GM21528 (cell line): ENCODE data around the gene BTLA.
"Not testable (repeated sequence)": the region's sequence is repeated elsewhere in the genome, so short reads cannot be mapped to it uniquely, and the experiment has no call there.

Source experiments
- ATAC-seq: cut with Tn5 transposase; IDR thresholded peaks from one replicate; pipeline ENCODE4 v1.9.1; 2021; ENCODE audit warnings: mild to moderate bottlenecking, moderate library complexity; ENCODE audit not compliant: unreplicated experiment, low FRiP score

The BTLA gene, protein sequence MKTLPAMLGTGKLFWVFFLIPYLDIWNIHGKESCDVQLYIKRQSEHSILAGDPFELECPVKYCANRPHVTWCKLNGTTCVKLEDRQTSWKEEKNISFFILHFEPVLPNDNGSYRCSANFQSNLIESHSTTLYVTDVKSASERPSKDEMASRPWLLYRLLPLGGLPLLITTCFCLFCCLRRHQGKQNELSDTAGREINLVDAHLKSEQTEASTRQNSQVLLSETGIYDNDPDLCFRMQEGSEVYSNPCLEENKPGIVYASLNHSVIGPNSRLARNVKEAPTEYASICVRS

DNA sequence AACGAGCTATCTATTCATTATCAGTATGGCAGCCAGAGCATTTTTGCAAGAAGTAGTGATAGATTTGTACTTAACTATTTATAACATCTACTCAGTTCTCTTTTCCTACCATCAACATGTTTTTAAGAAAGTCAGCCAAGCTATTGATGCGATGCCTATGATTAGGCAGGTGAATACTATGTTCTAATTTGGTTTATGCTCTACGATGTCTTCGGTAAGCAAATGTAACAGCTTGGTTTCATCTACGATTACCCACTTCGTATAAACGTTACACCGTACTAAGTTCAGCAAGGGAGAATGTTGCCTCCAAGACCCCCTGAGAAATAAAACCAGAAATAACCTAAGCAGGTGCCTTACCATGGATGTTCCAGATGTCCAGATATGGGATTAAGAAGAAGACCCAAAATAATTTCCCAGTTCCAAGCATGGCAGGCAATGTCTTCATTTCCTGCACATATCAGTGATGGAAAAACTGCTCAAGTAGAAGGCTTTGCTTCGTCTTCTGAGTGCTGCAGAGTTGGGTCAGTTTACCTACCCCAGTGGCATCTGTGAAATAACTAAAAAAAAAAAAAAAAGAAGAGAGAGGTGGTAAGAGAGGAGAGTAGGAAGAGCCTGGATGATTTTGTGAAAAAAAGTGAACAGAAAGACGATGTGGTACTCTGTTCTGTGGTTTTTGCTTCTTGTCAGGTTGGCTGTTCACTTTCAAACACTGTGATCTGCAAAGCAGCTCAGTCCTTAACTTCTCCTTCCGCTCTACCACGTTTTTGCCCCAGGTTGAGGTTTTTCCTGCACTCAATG lies at the start of gene BTLA:
Gene BTLA, minus strand, starts transcription at position 559 of the 798 bp plus-strand sequence. Its CDS starts 114 bp downstream, at position 445.
- ATAC-seq, result peak; percentile 69

DNA sequence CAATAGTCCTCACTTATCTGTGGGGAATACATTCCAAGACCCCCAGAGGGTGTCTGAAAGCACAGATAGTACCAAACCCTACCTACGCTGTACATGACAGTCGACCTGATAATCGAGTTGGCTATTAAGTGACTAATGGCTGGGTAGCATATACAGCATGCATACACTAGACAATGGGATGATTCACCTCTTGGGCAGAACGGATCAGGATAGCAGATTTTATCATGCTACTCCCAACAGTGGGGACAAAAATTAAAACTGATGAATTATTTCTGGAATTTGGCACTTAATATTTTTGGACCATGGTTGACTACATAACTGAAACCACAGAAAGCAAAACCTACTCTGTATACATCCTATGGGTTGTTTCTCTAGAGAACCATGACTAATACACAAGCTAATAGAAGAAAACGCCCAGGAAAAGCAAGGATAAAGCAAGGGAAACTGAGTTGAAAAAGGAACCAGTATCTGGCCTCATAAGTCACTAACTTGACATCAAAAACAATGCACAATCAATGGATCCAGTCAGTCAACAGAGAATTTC lies 47.0 kb upstream of the BTLA start:
- no peak for ATAC-seq

DNA sequence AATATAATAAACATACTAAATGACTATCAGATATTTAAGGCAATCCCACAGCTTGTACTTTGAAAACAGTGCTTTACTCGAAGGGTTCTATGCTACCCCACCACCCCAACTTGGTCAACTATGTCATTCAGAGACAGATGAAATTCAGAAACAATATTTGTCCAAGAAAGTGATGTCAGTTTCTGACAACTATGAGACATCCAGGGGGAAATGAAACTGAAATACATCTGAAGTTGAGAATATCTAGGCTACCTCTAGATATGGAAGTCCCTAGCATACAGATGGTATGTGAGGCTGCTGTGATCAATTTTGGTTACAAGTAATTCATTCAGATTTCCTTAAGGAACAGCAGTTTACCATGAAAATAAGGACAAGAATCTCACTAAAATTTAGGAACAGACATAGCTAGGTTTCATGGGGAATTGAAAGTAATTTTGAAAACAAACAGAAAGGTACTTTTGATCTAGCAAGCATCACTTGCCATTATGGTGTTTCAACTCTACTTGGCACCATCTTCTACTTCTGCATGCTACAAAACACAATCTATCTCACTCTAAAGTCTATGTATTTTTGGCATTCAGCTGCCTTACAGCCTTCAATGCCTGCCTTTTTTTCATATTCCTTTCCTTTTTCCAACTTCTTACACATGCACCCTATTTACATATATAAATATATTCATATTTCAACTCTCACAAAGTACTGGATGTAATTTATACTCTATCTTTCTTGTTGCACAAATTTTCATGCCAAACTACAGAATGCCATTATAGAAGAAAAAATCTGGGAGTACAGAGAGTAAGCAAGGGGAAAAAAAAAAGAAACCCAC lies 40.8 kb upstream of the BTLA start:
- peak; percentile 90 for ATAC-seq

DNA sequence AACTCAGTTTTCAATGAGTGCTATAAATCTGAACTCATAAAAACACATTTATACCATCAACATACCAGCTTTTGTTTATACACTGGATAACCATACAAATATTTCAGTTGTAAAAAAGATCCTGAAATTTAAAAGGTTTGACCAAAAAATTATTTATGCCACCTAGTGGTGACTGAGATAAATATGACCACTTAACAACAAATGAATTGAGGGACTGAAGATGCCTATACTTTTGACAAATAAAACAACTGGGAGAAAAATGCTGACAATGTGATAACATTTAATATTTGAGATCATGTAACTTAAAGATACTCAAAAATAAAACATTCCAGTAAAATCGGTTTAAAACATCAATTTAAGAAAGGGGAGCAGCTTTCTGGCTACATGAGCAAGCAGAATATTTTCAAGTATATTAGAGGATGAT lies 32.1 kb upstream of the BTLA start:
- ATAC-seq, result no peak

DNA sequence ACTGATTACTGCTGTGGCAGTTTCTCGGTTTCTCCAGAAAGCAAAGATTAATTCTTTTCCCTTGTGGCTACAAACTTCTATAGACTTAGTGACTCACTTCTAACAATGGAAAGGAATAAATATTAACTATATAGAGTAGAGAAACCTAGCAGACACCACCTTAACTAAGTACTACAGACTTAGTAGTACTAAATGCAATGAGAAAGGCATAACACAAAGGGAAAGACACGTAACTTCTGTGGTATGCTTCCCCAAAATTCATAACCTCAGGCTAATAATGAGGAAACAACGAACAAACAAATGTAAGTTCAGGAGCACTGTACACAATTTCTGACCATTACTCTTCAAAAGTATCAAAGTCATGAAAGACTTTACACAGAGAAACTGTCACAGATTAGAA lies 31.3 kb upstream of the BTLA start:
- ATAC-seq, result no peak

DNA sequence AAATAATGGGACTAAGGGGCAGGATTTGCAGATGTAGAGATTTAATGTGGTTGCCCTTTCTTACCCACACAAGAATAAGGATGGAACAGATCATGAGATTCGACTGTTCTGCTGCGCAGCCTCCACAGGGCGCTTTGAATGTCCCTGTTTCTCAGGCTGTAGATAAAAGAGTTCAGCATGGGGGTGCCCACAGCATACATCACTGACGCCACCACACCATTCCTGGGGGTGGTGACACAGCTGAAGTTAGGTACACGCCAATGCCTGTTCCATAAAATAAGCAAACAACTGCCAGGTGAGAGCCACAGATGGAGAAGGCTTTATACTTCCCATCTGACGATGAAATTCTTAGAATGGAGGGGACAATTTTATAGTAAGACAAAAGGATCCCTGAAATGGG lies 24.9 kb upstream of the BTLA start:
- ATAC-seq, result not testable (repeated sequence)

DNA sequence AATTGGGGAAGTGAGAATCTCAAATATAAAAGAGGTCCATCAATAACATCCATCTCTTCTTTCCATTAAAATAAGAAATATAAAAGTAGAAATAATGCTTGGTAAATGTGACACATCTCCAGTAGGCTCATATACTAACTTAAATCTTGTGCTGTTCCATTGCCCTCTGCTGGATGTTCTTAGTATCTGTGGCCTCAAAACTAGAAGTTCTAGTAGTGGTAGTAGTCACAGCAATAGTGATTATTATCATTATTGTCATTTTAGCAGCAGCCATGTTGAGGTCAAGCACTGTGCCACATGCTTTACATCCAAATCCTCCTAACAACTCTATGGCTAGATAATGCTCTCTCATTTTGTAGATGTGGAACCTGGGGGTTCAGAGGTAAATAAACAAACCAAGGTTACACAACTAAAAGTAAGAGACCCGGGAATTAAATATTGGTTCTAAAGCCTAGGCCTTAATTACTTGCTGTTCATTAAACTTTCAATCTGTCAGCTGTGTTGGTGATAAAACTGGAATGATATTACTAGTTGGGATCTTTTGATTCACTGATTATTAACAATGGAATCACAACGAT lies 20.2 kb upstream of the BTLA start:
- no peak for ATAC-seq

DNA sequence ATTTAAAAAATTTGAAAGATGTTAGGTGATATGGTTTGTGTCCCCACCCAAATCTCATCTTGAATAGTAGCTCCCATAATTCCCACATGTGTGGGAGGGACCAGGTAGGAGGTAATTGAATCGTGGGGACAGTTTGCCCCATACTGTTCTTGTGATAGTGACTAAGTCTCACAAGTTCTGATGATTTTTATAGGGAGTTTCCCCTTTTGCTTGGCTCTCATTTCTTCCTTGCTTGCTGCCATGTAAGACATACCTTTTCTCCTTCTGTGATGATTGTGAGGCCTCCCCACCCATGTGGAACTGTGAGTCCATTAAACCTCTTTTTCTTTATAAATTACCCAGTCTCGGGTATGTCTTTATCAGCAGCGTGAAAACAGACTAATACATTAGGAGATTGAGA lies 19.7 kb upstream of the BTLA start:
- ATAC-seq, result not testable (repeated sequence)

DNA sequence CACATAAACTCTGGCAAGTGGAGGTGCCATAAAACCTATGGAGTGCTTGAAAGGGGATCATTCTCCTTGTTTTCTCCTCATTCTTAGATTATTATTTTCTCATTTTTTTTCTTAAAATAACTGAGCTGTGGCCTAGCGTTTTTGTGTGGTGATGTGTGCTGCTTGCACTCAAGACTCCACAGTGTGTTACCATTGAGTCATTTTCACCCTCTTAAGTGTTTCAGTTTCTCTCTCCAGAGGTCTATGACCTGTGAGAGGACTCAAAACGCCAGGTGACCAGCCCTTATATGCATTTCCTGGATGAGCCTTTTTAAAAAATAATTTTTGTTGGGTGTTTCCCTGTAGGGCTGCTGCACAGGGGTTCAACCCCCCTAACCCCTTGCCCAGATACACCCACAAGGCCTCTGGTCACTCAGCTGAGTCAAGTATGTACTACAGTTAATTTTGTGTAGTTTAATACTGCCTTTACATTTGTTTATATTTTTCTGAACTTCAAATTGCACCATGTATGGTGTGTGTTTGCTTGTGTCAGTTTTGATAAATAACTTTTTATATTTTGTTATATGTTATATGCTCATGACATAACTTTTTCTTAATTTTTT lies 15.4 kb upstream of the BTLA start:
- ATAC-seq, result peak; percentile 100

DNA sequence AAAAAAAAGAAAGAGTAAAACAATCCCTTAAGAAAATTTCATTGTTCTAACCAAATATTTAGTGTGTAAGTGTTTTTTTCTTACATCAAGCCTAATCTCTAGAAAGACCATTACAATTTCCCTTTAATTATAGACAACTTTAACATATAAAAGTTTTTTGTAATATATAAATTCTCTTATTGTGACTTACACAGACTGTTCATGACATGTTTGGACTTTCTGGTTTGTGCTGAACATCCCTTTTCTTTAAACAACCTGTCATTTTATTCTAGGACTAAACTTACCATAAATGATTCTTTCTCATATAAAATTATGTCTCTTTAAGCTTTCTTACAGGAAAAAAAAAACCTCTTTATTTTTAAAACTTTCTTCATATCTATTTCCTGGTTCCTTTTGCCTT lies 13.0 kb upstream of the BTLA start:
- no peak for ATAC-seq

DNA sequence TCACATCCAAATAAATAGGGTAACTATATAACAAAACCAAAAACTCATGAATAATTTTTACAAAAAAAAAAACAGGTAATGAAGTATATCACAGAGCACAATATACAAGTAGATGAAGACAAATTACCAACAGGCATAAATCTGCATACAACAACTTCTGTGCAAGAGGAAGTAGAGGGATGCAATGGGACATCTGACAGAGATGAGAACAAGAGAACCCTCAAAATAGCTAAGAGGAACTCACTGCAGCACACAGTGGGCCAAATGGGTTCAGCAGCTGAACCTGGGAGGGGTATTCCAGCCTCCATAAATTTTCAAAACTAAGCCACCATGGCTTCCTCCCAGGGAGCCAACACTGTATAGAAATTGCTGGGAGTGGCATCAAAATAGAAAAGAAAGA lies 9.6 kb upstream of the BTLA start:
- ATAC-seq, result no peak

DNA sequence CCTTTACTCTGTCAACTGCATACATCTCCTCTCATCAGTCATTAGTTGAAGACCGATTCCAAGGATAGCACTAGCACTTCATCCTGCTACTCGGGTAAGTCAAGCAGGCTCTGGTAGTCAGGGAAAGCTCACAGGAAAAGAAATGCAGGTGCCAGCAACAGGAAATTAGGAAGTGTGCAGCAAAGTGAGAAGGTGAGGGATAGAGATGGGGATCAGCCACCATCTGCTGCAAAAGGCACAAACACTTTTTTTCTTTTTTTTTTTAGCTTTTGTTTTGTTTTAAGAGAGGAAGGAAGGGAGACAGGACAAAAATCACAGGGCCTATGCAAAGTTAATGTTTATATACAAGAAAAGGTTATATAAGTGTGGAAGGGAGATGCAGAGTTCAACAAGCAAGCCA lies 9.0 kb upstream of the BTLA start:
- ATAC-seq, result no peak

DNA sequence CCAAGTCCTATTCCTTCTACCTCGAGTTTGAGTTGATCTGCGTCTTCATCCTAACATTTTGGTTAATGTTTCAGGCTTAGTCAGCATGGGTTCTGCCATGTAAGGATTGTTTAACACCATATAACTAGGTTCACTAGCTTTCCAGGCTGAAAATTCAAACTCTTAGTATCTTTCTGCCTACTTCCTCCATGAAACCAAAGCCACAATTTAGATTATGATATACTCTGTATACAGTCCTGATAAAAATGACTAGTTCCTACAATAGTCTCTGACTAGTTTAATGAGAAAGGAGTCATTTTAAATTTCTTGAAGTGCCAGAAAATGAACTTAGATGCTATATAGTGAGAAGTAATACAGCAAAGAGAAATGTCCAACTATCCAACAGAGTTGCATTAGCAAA lies 6.6 kb upstream of the BTLA start:
- no peak for ATAC-seq

DNA sequence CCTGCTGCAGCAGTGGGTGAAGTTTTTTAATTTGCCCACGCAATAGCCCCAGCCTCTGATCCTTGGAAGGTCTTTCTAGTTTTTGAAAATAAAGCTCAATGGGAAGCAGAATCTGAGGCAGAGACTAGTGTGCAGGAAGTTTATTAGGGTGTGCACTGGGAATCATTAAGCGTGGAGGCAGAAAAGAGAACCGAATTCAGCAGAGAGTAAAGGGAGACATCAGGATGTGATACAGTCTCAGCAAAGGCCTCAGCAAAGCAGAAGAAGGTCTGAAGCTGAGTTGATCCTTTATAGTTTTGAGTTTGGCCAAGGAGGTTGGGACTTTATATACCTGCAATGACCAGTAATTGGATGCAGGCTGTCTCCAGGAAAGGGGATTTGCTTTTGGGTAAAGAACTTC lies 4.9 kb upstream of the BTLA start:
- ATAC-seq, result no peak

DNA sequence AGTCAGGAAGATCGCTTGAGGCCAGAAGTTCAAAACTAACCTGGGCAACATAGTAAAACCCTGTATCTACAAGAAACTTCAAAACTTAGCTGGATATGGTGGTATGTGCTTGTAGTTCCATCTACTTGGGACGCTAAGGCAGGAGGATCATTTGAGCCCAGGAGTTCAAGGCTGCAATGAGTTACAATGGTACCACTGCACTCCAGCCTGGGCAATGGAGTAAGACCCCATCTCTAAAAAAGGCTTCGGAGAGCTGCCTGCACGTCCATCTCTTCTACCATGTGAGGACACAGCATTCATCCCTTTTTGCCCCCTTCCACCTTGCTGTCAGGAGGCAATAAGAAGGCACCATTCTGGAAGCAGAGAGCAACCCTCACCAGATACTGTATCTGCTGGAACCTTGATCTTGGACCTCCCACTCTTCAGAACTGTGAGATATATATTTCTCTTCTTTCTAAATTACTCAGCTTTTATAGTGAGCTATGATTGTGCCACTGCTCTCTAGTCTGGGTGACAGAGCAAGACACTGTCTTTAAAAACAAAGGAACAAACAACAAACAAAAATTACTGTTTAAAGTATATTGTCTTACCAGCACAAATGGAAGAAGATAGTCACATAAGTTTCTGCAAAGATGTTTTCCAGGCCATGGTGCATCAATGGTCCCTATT lies 4.2 kb upstream of the BTLA start:
- no peak for ATAC-seq

DNA sequence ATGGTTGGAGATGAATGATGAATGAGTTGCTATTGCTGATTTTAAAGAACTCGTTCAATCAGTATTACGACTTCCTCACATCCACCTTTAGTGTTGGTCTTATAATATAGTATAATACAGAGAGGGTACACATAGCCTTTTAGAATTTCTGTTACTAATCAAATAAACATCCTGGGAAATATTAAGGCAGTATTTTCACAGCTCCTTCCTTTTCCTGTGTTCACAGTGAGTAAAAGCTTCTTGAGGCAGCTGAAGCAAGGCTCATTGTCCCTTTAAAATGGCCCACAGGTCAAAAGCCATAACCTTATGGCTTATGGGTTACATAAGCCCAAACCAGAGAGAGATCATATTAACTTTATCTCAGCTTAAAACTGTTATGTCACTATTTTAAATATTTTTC lies 1.3 kb upstream of the BTLA start:
- ATAC-seq, result no peak

DNA sequence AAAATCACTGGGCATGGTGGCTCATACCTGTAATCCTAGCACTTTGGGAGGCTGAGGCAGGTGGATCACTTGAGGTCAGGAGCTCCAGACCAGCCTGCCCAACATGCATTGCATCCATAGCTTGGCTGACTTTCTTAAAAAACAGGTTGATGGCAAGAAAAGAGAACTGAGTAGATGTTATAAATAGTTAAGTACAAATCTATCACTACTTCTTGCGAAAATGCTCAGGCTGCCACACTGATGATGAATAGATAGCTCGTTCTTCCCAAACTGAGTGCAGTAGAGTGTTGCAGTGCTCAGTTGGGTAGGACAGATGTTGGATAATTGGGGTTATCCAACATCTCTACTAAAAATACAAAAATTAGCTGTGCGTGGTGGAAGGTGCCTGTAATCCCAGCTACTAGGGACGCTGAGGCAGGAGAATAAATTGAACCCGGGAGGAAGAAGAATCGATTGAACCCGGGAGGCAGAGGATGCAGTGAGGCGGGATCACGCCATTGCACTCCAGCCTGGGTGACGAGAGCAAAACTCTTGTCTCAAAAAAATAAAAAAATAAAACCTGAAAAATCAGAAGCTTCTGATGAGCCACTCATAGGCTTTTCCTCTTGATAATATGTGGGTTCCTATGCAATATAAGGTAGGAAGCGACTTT lies 1.2 kb downstream of the BTLA start:
- no peak for ATAC-seq

DNA sequence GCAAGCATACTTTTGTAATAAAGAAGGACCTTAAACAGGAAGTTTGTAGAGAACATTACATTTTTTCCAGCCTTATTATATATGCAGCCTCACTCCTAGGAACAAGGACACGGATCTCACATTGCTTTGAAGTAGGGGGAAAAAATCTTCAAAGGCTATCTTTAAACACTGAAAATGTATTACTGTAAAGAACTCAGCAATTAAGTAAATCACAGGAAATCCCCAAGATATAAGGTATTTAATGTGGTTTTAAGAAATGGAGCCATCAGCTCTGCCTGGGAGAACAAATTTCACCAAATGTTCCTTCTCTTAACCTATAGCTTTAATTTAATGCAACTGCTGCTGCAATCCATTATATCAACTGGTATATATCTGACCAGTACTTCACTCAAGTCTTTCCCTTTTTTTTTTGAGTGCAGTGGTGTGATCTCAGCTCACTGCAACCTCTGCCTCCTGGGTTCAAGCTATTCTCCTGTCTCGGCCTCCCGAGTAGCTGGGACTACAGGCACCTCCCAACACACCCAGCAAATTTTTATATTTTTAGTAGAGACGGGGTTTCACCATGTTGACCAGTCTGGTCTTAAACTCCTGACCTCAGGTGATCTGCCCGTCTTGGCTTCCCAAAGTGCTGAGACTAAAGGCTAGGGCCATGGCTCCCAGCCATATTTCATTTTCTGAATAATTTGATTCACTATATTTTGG lies 2.8 kb downstream of the BTLA start:
- no peak for ATAC-seq

DNA sequence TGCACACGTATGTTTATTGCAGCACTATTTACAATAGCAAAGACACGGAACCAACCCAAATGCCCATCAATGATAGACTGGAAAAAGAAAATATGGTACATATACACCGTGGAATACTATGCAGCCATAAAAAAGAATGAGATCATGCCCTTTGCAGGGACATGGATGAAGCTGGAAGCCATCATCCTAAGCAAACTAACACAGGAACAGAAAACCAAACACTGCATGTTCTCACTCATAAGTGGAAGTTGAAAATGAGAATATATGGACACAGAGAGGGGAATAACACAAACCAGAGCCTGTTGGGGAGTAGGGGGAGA lies 4.9 kb downstream of the BTLA start:
- not testable (repeated sequence) for ATAC-seq
